ENCODE data around the gene GJB4. TPM values are rescaled to one million over a fixed set of nuclear protein-coding genes. Genes with fewer than 3 reads are reported as not detected.

GJB4 gene
- total RNA-seq, 1 donor from 2014 or later = not detected

DNA sequence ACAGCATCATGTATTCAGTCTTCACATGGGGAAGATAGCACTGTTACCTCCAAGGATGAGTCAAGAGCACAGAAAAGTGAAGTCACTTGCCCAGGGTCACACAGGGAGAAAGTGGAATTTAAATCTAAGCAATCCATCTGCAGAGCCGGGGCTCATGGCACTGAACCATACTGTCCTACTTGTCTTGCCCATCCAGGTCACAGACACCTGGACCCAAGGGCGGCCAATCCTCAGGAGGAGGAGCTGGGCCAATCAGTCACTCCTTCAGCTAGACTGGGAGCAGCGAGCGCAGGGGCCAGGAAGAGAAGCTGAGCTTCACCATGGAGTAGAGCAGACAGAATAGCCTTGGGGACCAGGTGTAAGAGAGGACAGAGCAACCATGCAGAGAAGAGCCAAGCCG lies 13.9 kb upstream of the GJB4 start:
- intact Hi-C loops (cut with micrococcal nuclease) = loop anchor here (5.0 kb wide), 1 partner anchor 633 kb away; no protein-coding TSS in a partner anchor
- ATAC-seq (no peak), DNase-seq (no peak)

- no peak for ATAC-seq
- no peak for DNase-seq
- intact Hi-C loops (cut with micrococcal nuclease) = loop anchor here (5.0 kb wide), 1 partner anchor 634 kb away; no protein-coding TSS in a partner anchor
Measured at GRCh38 chr1:34746101-34746500, 13.4 kb upstream of the GJB4 start.

- intact Hi-C loops (cut with micrococcal nuclease) = loop anchor here (5.0 kb wide), 1 partner anchor 635 kb away; no protein-coding TSS in a partner anchor
- no peak for DNase-seq
- ATAC-seq = no peak
Measured at GRCh38 chr1:34746785-34747637, 12.5 kb upstream of the GJB4 start.

- DNase-seq = no peak
- intact Hi-C loops (cut with micrococcal nuclease) = loop anchor here (5.0 kb wide), 1 partner anchor 635 kb away; no protein-coding TSS in a partner anchor
- ATAC-seq = no peak
Measured at GRCh38 chr1:34747638-34747941, 11.9 kb upstream of the GJB4 start.

DNA sequence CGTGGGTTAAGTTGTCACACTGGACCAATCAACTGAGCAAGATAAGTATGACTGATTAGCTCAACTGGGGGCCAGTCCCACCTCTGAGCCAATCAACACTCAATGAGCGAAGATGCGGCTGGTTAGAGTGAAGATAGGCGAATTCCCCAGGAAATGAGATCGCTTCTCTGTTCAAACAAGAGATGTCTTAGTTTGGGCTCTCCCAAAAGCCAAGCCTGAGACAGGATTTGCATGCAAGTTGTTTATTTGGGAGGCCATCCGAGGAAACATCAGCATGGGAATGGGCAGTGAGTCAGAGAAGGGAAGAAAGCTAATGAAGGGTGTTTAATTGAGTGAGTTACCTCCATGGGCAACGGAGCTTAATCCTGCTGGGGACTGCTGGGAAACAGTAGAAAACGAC lies 9.5 kb upstream of the GJB4 start:
- ATAC-seq (no peak), DNase-seq (no peak)
- intact Hi-C loops (cut with micrococcal nuclease) = loop anchor here (5.0 kb wide), 1 partner anchor 638 kb away; no protein-coding TSS in a partner anchor

- intact Hi-C loops (cut with micrococcal nuclease) = no loop called here
- DNase-seq (no peak), ATAC-seq (no peak)
Measured at GRCh38 chr1:34750610-34751009, 8.9 kb upstream of the GJB4 start.

GRCh38 chr1:34753163-34753562 lies 6.4 kb upstream of the GJB4 start:
- ATAC-seq (no peak), DNase-seq (no peak)
- intact Hi-C loops (cut with micrococcal nuclease) = no loop called here

GRCh38 chr1:34754964-34755637 lies 4.4 kb upstream of the GJB4 start, which contains the start of gene GJB5:
Gene GJB5 (plus strand): TSS chr1:34755047. CDS start chr1:34757331, 2,284 bp downstream.
- no peak for DNase-seq
- intact Hi-C loops (cut with micrococcal nuclease) = no loop called here
- ATAC-seq = no peak

DNA sequence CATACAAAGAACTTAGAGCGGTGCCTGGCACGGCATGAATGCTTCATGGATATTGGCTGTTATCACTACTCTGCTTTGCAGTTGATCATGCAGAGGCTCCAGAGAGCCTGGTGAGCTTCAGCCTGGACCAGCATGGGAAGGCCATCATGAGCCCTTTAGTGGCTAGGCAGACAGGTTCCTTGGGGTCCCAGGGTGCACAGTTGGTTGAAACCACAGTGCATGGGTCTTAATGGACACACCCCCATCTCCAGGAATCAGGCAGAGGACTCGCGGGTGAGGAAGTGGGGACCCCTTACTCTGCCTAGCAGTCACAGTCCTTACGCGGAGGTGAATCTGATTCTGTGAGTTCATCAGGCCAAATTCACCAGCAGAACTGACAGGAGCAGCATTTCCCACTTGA lies 3.6 kb upstream of the GJB4 start:
- intact Hi-C loops (cut with micrococcal nuclease) = no loop called here
- ATAC-seq = no peak
- DNase-seq = no peak

GRCh38 chr1:34757386-34757785 lies 2.2 kb upstream of the GJB4 start:
- intact Hi-C loops (cut with micrococcal nuclease) = no loop called here
- ATAC-seq (no peak), DNase-seq (no peak)

GRCh38 chr1:34758751-34759150 lies 789 bp upstream of the GJB4 start:
- no peak for ATAC-seq

GRCh38 chr1:34761176-34761761 lies 1.7 kb downstream of the GJB4 start:
- ATAC-seq (no peak), DNase-seq (no peak)
- intact Hi-C loops (cut with micrococcal nuclease) = no loop called here

More at GRCh38 chr1:34758751-34759150, 789 bp upstream of the GJB4 start:
- intact Hi-C loops (cut with micrococcal nuclease) = no loop called here
- no peak for DNase-seq

- intact Hi-C loops (cut with micrococcal nuclease) = no loop called here
- ATAC-seq (no peak), DNase-seq (no peak)
Measured at GRCh38 chr1:34761776-34762307, 2.3 kb downstream of the GJB4 start.

DNA sequence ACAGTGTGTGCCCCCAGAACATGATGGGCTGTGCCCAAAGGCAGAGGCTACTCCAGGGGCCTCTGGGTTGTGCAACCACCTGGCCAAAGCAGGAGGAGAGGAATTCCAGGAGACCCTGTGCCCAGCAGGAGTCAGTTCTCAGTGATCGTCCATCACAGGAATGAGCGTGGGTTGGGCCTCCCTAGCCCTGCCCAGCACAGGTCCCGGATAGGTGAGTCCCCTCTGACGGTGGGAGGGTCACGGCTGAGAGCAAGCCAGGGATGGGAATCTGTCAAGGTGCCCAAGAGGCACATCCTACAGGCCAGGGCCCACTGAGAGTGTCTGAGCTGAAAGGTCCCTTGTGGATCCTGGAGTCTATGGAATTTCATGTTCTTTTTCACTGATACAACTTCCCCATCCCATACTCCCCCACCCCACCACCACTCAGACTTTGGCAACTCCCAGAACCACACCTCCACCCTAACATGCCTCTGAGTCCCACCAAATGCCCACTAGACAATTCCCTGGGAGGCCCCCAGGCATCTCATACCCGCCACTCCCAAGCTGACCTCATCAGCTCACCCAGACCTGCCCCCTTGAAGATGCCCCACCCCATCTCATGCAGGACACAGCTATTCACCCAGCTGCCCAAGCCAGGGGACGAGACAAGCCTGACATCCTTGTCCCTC lies 3.1 kb downstream of the GJB4 start:
- no peak for ATAC-seq
- intact Hi-C loops (cut with micrococcal nuclease) = no loop called here
- DNase-seq = no peak

DNA sequence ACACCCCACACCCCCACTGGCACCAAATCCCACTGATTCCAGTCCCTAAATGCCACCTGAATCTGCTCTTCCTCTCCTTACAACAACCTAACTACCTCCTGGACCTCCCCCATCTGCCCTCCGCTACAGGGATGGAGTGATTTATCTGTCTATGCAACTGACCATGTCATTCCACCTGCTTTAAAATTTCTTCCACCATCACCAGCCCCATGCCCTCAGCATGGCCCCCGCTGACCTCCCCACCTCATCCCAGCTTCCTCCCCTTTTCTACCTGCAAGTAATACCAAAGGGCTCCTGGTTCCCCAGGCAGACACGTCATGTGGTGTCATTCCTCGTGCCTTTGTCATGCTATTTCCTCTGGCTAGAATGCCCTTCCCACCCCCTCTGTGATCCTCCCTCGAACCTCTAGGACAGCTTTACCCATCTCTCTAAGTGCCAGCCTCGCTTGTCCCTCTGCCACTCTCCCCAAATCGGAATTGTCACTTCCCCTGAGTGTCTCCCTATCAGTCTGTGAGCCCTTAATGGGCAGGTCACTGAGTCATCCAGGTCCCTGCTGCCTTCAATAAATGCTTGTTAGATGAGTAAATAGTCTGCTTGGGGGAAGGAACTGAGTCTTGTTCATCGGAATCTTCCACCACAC lies 3.7 kb downstream of the GJB4 start:
- intact Hi-C loops (cut with micrococcal nuclease) = no loop called here
- ATAC-seq = no peak
- DNase-seq = no peak

- ATAC-seq = no peak
- intact Hi-C loops (cut with micrococcal nuclease) = no loop called here
- DNase-seq = no peak
Measured at GRCh38 chr1:34768856-34769255, 9.3 kb downstream of the GJB4 start.

GRCh38 chr1:34770891-34771504 lies 11.5 kb downstream of the GJB4 start:
- ATAC-seq = no peak
- intact Hi-C loops (cut with micrococcal nuclease) = no loop called here
- DNase-seq = no peak

GRCh38 chr1:34771573-34772371 lies 12.2 kb downstream of the GJB4 start:
- DNase-seq (no peak), ATAC-seq (no peak)
- intact Hi-C loops (cut with micrococcal nuclease) = no loop called here

Measured in left ventricle myocardium superior (tissue), 1 donor.